Left lung (tissue), 10 donors: ENCODE data around the gene PTGDS. TPM values are rescaled to one million over a fixed set of nuclear protein-coding genes. Genes with fewer than 3 reads are reported as not detected.

Source experiments
- ATAC-seq: fragments of 200-7000 bp; cut with Tn5 transposase; one replicate; pipeline ENCODE4 v1.9.1; 2020; ENCODE audit warnings: moderate library complexity
- DNase-seq, 4 donors: peaks; one replicate each; pipeline ENCODE4 v3.0.0-alpha.2; 2013 to 2020
- H3K27ac ChIP-seq, 2 donors: fragments of 200-600 bp; sonication (generic) in 1 of 2; one replicate each; pipeline versions ENCODE4 v1.5.0 to v1.8.0; 2020 to 2021
- H3K27me3 ChIP-seq, 2 donors: fragments of 200-600 bp; sonication (generic) in 1 of 2; one replicate each; pipeline versions ENCODE4 v1.5.0 to v1.8.0; 2020 to 2021
- H3K36me3 ChIP-seq, 2 donors: fragments of 200-600 bp; sonication (generic) in 1 of 2; one replicate each; pipeline versions ENCODE4 v1.5.0 to v1.8.0; 2020 to 2021
- H3K4me1 ChIP-seq, 2 donors: fragments of 200-600 bp; one replicate each; pipeline ENCODE4 v1.8.0; 2021
- H3K4me3 ChIP-seq, 2 donors: fragments of 200-600 bp; sonication (generic) in 1 of 2; one replicate each; pipeline versions ENCODE4 v1.5.0 to v1.8.0; 2020 to 2021; ENCODE audit warnings: mild to moderate bottlenecking in 1 of 2
- H3K9me3 ChIP-seq, 2 donors: fragments of 200-600 bp; sonication (generic) in 1 of 2; one replicate each; pipeline versions ENCODE4 v1.5.0 to v1.8.0; 2020 to 2021
- intact Hi-C, 2 donors: fragments of 100-400 bp; cut with DNase I; formaldehyde crosslinking; loops; one replicate each; pipeline versions ENCODE4 v1.11.2 to v1.14.2; 2022
- polyA plus RNA-seq, 6 donors: library from polyadenylated mRNA; unstranded; fragments of 120-200 nt; gene quantifications; one replicate each; pipeline ENCODE4 v1.2.1, GENCODE V29; 2013; ENCODE audit not compliant: insufficient read length in 6 of 6
- total RNA-seq, 2 donors: library from RNA; stranded (reverse); fragmentation: NEBNext Ultra II Directional; extraction: Animal tissue kit (Norgen Biotek cat#: 25700); gene quantifications; one replicate each; pipeline ENCODE4 v1.2.1, GENCODE V29; 2021
- TF ChIP-seq, protein P1 (sequence below), 2 donors: fragments of 200-600 bp; sonication (generic) in 1 of 2; IDR thresholded peaks; one replicate each; pipeline versions ENCODE4 v1.5.0 to v1.8.0; 2021; ENCODE audit warnings: antibody characterized with exemption in 2 of 2
- donor health status: DM: no; HTN: yes; CAD: no.
- donor health status: DM: no; HTN: no; CAD: no.

The PTGDS gene
- total and polyA plus RNA-seq, 8 donors: 23.7 to 137 (median 37.7) TPM

DNA sequence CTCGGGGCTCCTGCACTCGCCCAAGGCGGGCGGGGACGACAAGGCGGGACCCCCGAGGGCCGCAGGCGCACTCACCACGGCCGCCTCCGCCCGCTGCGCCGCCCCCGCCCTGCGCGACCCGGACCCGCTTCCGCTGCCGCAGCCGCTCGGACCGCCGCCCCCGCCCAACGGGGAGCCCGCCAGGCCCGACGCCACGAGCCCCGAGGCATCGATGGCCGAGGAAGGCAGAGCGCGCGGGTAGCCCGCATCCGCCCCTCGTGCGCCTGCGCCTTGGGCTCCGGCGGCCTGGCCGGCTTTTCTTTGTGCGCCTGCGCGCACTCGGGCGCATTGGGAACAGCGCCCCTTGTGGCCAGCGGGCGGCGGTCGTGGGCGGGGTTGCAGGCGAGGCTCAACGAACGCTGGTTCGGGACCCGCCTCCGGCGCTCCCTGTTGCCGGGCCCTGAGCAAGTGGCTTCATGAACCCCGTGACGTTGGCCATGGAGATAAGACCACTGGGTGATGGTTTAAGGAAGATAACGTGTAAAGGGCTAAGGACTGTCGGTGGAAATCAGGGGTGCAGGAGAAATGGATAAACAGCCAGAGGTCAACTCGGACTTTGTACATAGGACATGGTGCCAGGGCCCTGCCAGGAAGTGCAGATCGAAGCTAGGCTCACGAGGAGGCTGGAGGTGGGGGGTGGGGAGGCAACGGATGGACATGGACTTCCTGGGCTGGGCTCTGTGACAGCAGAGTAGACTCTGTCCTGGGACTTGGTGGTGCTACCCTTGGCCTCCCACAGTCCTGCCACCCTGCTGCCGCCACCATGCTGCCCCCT, 32.6 kb upstream of the PTGDS start, which contains the start of the genes C8G and FBXW5:
Gene C8G, plus strand, starts transcription at position 725 of the 814 bp plus-strand sequence. Its CDS starts 78 bp downstream, at position 803.
Gene FBXW5, minus strand, starts transcription at position 220 of the 814 bp plus-strand sequence. CDS start 655 bp downstream, outside the sequence.
- intact Hi-C loops: no loop called here
- ATAC-seq (peak; percentile 88), DNase-seq (peak; percentile 92 to 100 (median 96))
- H3K9me3 ChIP-seq: no peaks in the 10 kb centered on the region
- peak within 1 kb of the TSS; percentile 83 to 90 for H3K27ac ChIP-seq
- peak within 1 kb of the TSS; percentile 94 to 98 for H3K4me3 ChIP-seq
- H3K27me3 ChIP-seq: no peaks in the 10 kb centered on the region
- H3K36me3 ChIP-seq: peaks cover 0 to 34% of the 10 kb centered on the region in 2 donors
- TF ChIP-seq, protein P1, sequence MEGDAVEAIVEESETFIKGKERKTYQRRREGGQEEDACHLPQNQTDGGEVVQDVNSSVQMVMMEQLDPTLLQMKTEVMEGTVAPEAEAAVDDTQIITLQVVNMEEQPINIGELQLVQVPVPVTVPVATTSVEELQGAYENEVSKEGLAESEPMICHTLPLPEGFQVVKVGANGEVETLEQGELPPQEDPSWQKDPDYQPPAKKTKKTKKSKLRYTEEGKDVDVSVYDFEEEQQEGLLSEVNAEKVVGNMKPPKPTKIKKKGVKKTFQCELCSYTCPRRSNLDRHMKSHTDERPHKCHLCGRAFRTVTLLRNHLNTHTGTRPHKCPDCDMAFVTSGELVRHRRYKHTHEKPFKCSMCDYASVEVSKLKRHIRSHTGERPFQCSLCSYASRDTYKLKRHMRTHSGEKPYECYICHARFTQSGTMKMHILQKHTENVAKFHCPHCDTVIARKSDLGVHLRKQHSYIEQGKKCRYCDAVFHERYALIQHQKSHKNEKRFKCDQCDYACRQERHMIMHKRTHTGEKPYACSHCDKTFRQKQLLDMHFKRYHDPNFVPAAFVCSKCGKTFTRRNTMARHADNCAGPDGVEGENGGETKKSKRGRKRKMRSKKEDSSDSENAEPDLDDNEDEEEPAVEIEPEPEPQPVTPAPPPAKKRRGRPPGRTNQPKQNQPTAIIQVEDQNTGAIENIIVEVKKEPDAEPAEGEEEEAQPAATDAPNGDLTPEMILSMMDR (IDR thresholded peaks at IDR 0.05): peak; percentile 97 to 100
- H3K4me1 ChIP-seq: peaks cover 13 to 44% of the 10 kb centered on the region in 2 donors

GRCh38 chr9:136945333-136946227, 31.7 kb upstream of the PTGDS start:
- H3K9me3 ChIP-seq: no peaks in the 10 kb centered on the region
- no peak overlapping the region for H3K27ac ChIP-seq
- no peak overlapping the region for H3K4me3 ChIP-seq
- peaks cover 13 to 51% of the 10 kb centered on the region in 2 donors for H3K4me1 ChIP-seq
- TF ChIP-seq, protein P1 (IDR thresholded peaks at IDR 0.05): no peak
- H3K27me3 ChIP-seq: no peaks in the 10 kb centered on the region
- no peak for ATAC-seq
- peaks cover 0 to 26% of the 10 kb centered on the region in 2 donors for H3K36me3 ChIP-seq
- peak in 2 of 4 donors; percentile 36 to 79 for DNase-seq
- intact Hi-C loops: no loop called here

DNA sequence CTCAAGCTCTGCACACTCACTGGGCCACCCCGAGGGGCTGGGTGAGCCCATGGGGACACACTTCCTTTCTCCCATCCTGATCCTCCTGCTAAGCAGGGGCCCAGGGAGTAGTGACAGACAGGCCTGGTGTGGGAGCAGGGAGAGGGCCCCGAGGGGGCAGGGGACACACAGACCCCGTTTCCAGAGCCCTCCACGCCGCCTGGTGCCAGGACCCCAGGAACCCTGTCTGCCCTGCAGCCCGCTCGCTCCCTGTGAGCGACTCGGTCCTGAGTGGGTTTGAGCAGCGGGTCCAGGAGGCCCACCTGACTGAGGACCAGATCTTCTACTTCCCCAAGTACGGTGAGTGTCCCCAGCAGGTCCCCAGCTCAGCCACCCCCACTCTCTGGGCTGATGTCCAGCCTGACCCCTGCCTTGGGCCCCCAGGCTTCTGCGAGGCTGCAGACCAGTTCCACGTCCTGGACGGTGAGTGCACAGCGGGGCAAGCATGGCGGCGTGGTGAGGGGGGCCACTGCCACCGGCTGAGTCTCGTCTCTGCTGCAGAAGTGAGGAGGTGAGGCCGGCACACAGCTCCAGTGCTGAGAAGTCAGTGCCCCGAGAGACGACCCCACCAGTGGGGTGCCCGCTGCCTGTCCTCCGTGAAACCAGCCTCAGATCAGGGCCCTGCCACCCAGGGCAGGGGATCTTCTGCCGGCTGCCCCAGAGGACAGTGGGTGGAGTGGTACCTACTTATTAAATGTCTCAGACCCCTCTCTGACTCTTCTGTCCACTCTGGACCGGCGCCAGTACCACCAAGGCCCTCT, 30.9 kb upstream of the PTGDS start:
- Histone ChIP-seq H3K36me3 (peaks cover 0 to 17% of the 10 kb centered on the region in 2 donors), H3K27me3 (no peaks in the 10 kb centered on the region), H3K27ac (no peak overlapping the region), H3K9me3 (no peaks in the 10 kb centered on the region), H3K4me3 (no peak overlapping the region), H3K4me1 (peaks cover 13 to 55% of the 10 kb centered on the region in 2 donors)
- TF ChIP-seq, protein P1 (IDR thresholded peaks at IDR 0.05): no peak
- no peak for ATAC-seq
- intact Hi-C loops: no loop called here
- DNase-seq: peak in 2 of 4 donors; percentile 33 to 79

DNA sequence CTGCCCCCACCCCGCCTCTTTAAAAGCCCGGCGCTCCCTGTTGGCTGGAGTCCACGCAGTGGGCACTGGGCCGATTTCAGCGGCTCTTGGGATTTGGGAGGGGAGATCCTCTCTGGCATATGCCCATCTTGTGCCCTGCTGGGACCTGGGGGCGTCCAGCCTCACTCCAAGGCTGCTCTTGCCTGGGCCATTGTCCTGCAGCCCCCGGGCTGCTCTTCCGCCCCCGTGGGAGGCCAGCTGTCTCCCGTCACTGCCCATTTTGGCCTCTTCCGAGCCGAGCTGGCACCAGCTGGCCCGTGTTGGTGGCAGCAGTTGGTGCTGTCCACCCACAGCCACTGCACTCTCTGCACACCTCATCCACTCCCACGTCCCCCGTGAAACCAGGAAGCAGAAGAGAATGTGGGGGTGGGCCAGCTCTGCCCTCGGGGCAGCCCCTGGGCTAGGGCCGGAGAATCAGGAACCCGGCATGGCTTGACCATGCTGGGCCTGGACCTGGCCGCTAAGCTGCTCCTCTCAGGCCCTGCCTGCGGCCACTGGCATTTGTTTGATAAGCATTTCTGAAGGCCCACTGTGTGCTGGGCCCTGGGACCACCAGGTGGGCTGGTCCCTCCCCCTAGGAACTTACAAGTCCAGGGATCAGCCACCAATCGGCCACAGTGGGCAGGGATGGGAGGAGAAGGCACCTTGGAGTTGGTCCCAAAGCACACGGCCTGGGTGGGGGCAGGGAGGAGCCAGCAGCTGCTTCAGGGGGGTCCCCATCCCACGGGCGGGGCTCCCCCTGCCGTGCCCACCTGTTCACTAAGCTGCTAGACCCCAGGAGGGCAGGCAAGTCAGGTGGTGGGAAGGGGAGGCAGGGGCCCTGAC, 30.0 kb upstream of the PTGDS start:
- ATAC-seq (no peak), DNase-seq (peak in 2 of 4 donors; percentile 30 to 74)
- H3K36me3 ChIP-seq: peaks cover 0 to 9% of the 10 kb centered on the region in 2 donors
- no peaks in the 10 kb centered on the region for H3K9me3 ChIP-seq
- H3K27ac ChIP-seq: no peak overlapping the region
- intact Hi-C loops: no loop called here
- H3K4me3 ChIP-seq: no peak overlapping the region
- peaks cover 13 to 54% of the 10 kb centered on the region in 2 donors for H3K4me1 ChIP-seq
- no peaks in the 10 kb centered on the region for H3K27me3 ChIP-seq
- TF ChIP-seq, protein P1 (IDR thresholded peaks at IDR 0.05): no peak
